HepG2 (cell line): Measurements from ENCODE around the gene CPNE5. TPM values are rescaled to one million over a fixed set of nuclear protein-coding genes. Genes with fewer than 3 reads are reported as not detected.

ENCODE experiments used
- ATAC-seq: fragments of 200-7000 bp; cut with Tn5 transposase; 3 replicates; pipeline ENCODE4 v1.9.1; 2020; ENCODE audit warnings: mild to moderate bottlenecking, moderate library complexity
- BruUV-seq: library from RNA; stranded (reverse); fragments of 400-500 nt; replicated peaks from 2 replicates; lab custom pipeline; 2021; lab: Mats Ljungman, UMichigan
- CTCF ChIA-PET: fragments of 300-600 bp; formaldehyde crosslinking; extraction: SDS; loops from one replicate; lab custom pipeline; 2021; ENCODE audit warnings: low total read pairs, inconsistent platforms, low intra/inter-chr PET ratio; lab: Yijun Ruan, JAX
- POLR2A ChIA-PET: fragments of 350-600 bp; sonication (Branson Sonifier 250); formaldehyde crosslinking; loops from one replicate; lab custom pipeline; 2020; ENCODE audit warnings: antibody characterized with exemption, inconsistent platforms; lab: Yijun Ruan, JAX
- DNase-seq: peaks from one replicate; pipeline ENCODE4 v3.0.0-alpha.2; 2015; ENCODE audit warnings: low spot score
- FAIRE-seq: peaks from 3 replicates; lab custom pipeline; 2011; peaks lifted over from hg19 to GRCh38; lab: Jason Lieb, UNC
- H2AFZ ChIP-seq: one replicate; pipeline ENCODE4 v1.6.1; 2011; ENCODE audit warnings: low read length, inconsistent platforms
- H3K27ac ChIP-seq: fragments of 300-600 bp; 3 replicates; pipeline ENCODE4 v1.8.0; 2011; ENCODE audit warnings: mixed run types, mild to moderate bottlenecking, mixed read lengths, low read length, inconsistent platforms; ENCODE audit not compliant: insufficient read depth; ENCODE audit errors: extremely low read length
- H3K27me3 ChIP-seq, 2 experiments: fragments of 200-600 bp in 1 of 2; 2 replicates in 1 of 2; 3 replicates in 1 of 2; pipeline versions ENCODE4 v1.6.0 to v1.8.0; 2011; ENCODE audit warnings: low read length in 2 of 2, mild to moderate bottlenecking in 2 of 2, moderate library complexity in 2 of 2, inconsistent platforms in 1 of 2; ENCODE audit not compliant: insufficient read depth in 2 of 2, control insufficient read depth in 1 of 2
- H3K36me3 ChIP-seq, 2 experiments: fragments of 200-600 bp in 1 of 2; replicated peaks in 1 of 2; 2 replicates in 1 of 2; 3 replicates in 1 of 2; pipeline versions ENCODE4 v1.5.1 to v1.8.0; 2011; ENCODE audit warnings: low read length in 2 of 2, inconsistent platforms in 1 of 2; ENCODE audit not compliant: insufficient read depth in 2 of 2, control insufficient read depth in 1 of 2
- H3K4me1 ChIP-seq: 2 replicates; pipeline ENCODE4 v1.5.1; 2012; ENCODE audit warnings: low read length, inconsistent platforms; ENCODE audit not compliant: insufficient read depth
- H3K4me2 ChIP-seq: 2 replicates; pipeline ENCODE4 v1.6.0; 2011; ENCODE audit warnings: low read depth, low read length, inconsistent platforms
- H3K4me3 ChIP-seq, 3 experiments: fragments of 200-600 bp in 1 of 3; sonication (generic), shearing (Covaris generic) in 1 of 3; replicated peaks in 1 of 3; 2 replicates each; pipeline ENCODE4 v1.5.1; 2011 to 2016; ENCODE audit warnings: low read length in 3 of 3, inconsistent platforms in 2 of 3, low read depth in 2 of 3, mild to moderate bottlenecking in 2 of 3, control low read depth in 1 of 3, mixed read lengths in 1 of 3; ENCODE audit not compliant: insufficient read depth in 1 of 3
- H3K79me2 ChIP-seq: one replicate; pipeline ENCODE4 v1.6.1; 2011; ENCODE audit warnings: low read length, inconsistent platforms; ENCODE audit not compliant: insufficient read depth
- H3K9ac ChIP-seq: 2 replicates; pipeline ENCODE4 v1.6.0; 2011; ENCODE audit warnings: mild to moderate bottlenecking, low read depth, low read length, inconsistent platforms; ENCODE audit not compliant: insufficient read depth
- H3K9me3 ChIP-seq: 2 replicates; pipeline ENCODE4 v1.5.1; 2012; ENCODE audit warnings: mild to moderate bottlenecking, low read length
- H4K20me1 ChIP-seq: 2 replicates; pipeline ENCODE4 v1.6.0; 2011; ENCODE audit warnings: inconsistent platforms, mild to moderate bottlenecking, low read length, moderate library complexity; ENCODE audit not compliant: insufficient read depth
- GTF2F1 ChIP-seq: fragments of 150-350 bp; IDR thresholded peaks from 2 replicates; pipeline ENCODE4 v1.6.1; 2014; ENCODE audit warnings: low read length
- SOX6 ChIP-seq, 2 experiments: fragments of 450-650 bp in 1 of 2; sonication (generic) in 1 of 2; formaldehyde crosslinking in 1 of 2; IDR thresholded peaks; 2 replicates each; pipeline versions ENCODE4 v1.4.0 to v1.6.1; 2017 to 2020; ENCODE audit warnings: antibody characterized with exemption in 1 of 2, mild to moderate bottlenecking in 1 of 2, missing genetic modification reagents in 1 of 2
- ZFYVE20 ChIP-seq: sonication (generic); formaldehyde crosslinking; IDR thresholded peaks from 2 replicates; pipeline ENCODE4 v1.8.0; 2023; ENCODE audit warnings: low read depth, mild to moderate bottlenecking, moderate library complexity, missing genetic modification reagents, borderline replicate concordance
- ZNF550 ChIP-seq: sonication (generic); formaldehyde crosslinking; IDR thresholded peaks from 2 replicates; pipeline ENCODE4 v1.4.0; 2020; ENCODE audit warnings: mild to moderate bottlenecking, missing genetic modification reagents, borderline replicate concordance
- ZNF629 ChIP-seq: sonication (generic); formaldehyde crosslinking; conservative IDR thresholded peaks from 2 replicates; pipeline ENCODE4 v1.5.0; 2020; ENCODE audit warnings: missing genetic modification reagents
- ZNF749 ChIP-seq: sonication (generic); formaldehyde crosslinking; IDR thresholded peaks from 2 replicates; pipeline ENCODE4 v1.8.0; 2022; ENCODE audit warnings: mild to moderate bottlenecking, missing genetic modification reagents, moderate library complexity, borderline replicate concordance
- ZNF768 ChIP-seq: sonication (generic); formaldehyde crosslinking; IDR thresholded peaks from 2 replicates; pipeline ENCODE4 v1.4.0; 2020; ENCODE audit warnings: missing genetic modification reagents
- WGBS: methylation state at CpG from one replicate; pipeline ENCODE4 v1.1.6; 2017; ENCODE audit warnings: low lambda C conversion rate; 5-methylcytosine and 5-hydroxymethylcytosine counted together
- in situ Hi-C: cut with HindIII; loops from 2 replicates; pipeline ENCODE4 v1.10.0; 2017; ENCODE audit warnings: low pct_unique_long_range_greater_than_20kb; ENCODE audit not compliant: extremely low pct_ligation_motif_present
- intact Hi-C: fragments of 100-400 bp; cut with micrococcal nuclease; formaldehyde crosslinking; loops from one replicate; pipeline ENCODE4 v1.10.0; 2022; ENCODE audit not compliant: unreplicated experiment
- polyA plus RNA-seq, 8 experiments: library from polyadenylated mRNA; depleted of rRNA in 3 of 8; stranded (reverse) in 7 of 8; unstranded in 1 of 8; fragments of >200 nt; fragmentation: Illumina TruSeq in 4 of 8; extraction: Trizol in 4 of 8; gene quantifications; 2 replicates each; pipeline versions ENCODE4 v1.2.1 to v1.2.3, GENCODE V29; 2011 to 2016; ENCODE audit warnings: low read depth in 4 of 8, missing spikeins in 1 of 8, mixed read lengths in 1 of 8; ENCODE audit not compliant: insufficient read depth in 1 of 8
- total RNA-seq, 5 experiments: library from RNA; depleted of rRNA; stranded (reverse); fragments of >200 nt; fragmentation: Illumina TruSeq; extraction: Trizol; gene quantifications; 2 replicates each; pipeline ENCODE4 v1.2.3, GENCODE V29; 2016; ENCODE audit warnings: low read depth in 1 of 5

Gene CPNE5
- total and polyA plus RNA-seq, 2 of the 13 experiments (the other 11 are each of a cell fraction or from before 2014, with no cell fraction given) = 0.16 TPM; not detected in 1

- 22% methylated on average over 7 of the region's 7 CpGs for WGBS
- Histone ChIP-seq H3K27me3 (peaks cover 10 to 67% of the 10 kb centered on the region in 2 experiments; a peak in 4 of 5 replicates), H3K36me3 (no peaks in the 10 kb centered on the region), H3K4me1 (no peaks in the 10 kb centered on the region), H3K9me3 (no peaks in the 10 kb centered on the region), H3K9ac (no peak overlapping the region), H3K79me2 (no peaks in the 10 kb centered on the region), H2AFZ (no peak overlapping the region), H3K4me2 (no peak overlapping the region), H3K27ac (no peak overlapping the region), H3K4me3 (no peak overlapping the region), H4K20me1 (no peaks in the 10 kb centered on the region)
- no peak for TF ChIP-seq ZNF550
- TF ChIP-seq ZFYVE20 (CRISPR knock-in tag) = no peak
- TF ChIP-seq SOX6 (IDR thresholded peaks at IDR 0.05) = no peak
- TF ChIP-seq SOX6 (CRISPR knock-in tag; IDR thresholded peaks at IDR 0.05) = no peak
- TF ChIP-seq GTF2F1 = no peak
- TF ChIP-seq ZNF768 (CRISPR knock-in tag) = peak; percentile 79; the same call in 1 of the 2 replicates
- ATAC-seq (no peak), FAIRE-seq (no peak), DNase-seq (no peak)
- CTCF ChIA-PET = no interaction called here
- POLR2A ChIA-PET = no interaction called here
- in situ Hi-C loops = no loop called here
- intact Hi-C loops = no loop called here
- BruUV-seq = no TSS peak
Observed at GRCh38 chr6:36700071-36700812, 139.0 kb downstream of the CPNE5 start.

GRCh38 chr6:36699348-36699747 is 139.9 kb downstream of the CPNE5 start:
- Histone ChIP-seq H3K9ac (no peak overlapping the region), H3K9me3 (no peaks in the 10 kb centered on the region), H3K4me3 (no peak overlapping the region), H3K4me2 (no peak overlapping the region), H3K27ac (no peak overlapping the region), H3K79me2 (no peaks in the 10 kb centered on the region), H4K20me1 (no peaks in the 10 kb centered on the region), H3K4me1 (peaks cover 7% of the 10 kb centered on the region), H3K27me3 (peaks cover 10 to 73% of the 10 kb centered on the region in 2 experiments; a peak in 4 of 5 replicates), H2AFZ (no peak overlapping the region), H3K36me3 (no peaks in the 10 kb centered on the region)
- 0% methylated on average over 5 of the region's 7 CpGs for WGBS
- ATAC-seq = no peak
- peak; percentile 53 for TF ChIP-seq ZNF629 (CRISPR knock-in tag)
- TF ChIP-seq ZNF749 = no peak
- CTCF ChIA-PET = no interaction called here
- in situ Hi-C loops (no loop called here), intact Hi-C loops (no loop called here)
- no peak for FAIRE-seq
- POLR2A ChIA-PET = no interaction called here
- no peak for DNase-seq
- BruUV-seq = no TSS peak
